ENCODE data around the gene ECHS1.

ECHS1 gene

DNA sequence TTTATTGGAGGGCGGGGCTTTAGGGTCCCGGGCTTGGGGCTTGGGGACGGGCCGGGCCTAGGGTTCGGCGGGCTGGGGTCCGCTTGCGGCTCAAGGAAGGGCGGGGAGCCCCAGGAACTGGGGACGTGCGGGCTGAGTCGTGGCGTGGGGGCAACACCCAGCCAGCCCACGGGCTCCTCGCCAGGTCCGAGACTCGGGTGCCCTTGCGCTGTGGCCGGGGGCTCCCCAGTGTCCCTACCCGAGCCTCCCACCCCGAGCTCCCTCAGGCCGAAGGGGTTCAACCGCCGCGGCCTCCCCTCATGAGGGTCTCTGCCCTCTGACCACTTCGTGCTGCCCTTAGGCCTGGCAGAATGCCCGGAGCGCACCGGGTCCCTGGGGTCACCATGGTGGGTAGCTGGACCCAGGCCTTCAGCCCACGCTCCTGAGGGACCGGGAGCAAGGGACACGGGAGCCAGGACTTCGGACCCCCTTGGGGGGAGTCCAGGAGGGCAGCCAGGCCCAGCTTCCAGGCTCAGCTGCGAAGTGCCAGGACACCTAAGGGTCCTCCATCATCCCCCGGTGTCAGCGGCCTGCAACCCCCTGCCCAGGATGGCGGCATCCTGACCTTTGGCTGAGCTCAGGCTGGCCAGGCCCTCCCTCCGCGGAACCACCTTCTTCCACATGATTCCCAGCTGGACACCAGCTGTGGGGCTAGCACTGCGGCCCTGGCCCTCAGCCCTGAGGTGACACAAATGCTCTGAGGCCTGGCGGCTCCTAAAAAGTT is 14.8 kb downstream of the ECHS1 start:
- no peak for DNase-seq (ENCODE audit: low read depth)

DNA sequence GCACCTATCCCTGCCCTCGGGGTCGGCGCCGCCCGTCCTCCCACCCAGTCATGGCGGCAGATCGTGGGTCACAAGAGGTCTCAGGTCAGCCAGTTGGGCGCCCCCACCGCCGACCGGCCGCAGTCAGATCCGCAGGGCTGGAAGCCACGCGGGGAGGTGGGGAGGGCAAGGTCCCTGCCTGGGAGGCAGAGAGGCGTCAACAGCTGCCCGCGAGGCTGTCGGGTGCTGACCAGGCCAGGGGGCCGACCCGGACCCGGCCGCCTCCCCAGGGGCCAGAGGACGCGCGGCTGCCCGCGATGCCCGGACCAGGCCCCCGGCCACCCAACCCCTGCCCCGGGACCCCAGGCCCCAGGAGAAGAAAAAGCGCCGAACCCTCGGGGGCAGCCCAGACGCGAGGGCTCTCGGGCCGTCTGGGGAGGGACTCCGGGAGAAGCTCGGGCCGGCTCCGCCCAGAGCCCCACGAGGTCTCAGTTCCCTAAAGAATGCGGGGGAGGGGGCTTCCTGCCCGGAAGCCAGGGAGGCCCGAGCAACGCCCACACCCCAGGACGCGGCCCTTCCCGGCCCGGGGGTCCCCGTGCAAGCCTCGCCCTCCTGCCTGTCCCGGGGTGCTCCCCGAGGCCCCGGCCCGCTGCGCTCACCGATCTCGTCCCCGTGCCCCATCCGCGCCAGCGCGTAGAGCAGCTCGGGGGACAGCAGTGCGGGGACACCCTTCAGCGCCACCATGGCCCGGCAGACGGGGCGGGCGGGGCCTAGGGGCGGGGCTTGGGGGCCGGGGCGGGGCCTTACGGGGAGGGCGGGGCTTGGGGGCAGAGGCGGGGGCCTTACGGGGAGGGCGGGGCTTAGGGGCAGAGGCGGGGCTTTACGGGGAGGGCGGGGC is 15.6 kb downstream of the ECHS1 start, which contains the start of gene FUOM:
FUOM (minus strand) TSS at position 735 of the 877 bp plus-strand sequence; CDS start at position 723, 12 bp downstream.
- DNase-seq (ENCODE audit: low read depth): peak; percentile 63

GRCh38 chr10:133356549-133357284 is 16.4 kb downstream of the ECHS1 start:
- no peak for DNase-seq (ENCODE audit: low read depth)

GRCh38 chr10:133355991-133356390 is 17.2 kb downstream of the ECHS1 start:
- no peak for DNase-seq (ENCODE audit: low read depth)

- DNase-seq (ENCODE audit: low read depth): no peak
Observed at GRCh38 chr10:133355266-133355665, 17.9 kb downstream of the ECHS1 start.

GRCh38 chr10:133354672-133355240 is 18.4 kb downstream of the ECHS1 start:
- DNase-seq (ENCODE audit: low read depth): no peak

DNA sequence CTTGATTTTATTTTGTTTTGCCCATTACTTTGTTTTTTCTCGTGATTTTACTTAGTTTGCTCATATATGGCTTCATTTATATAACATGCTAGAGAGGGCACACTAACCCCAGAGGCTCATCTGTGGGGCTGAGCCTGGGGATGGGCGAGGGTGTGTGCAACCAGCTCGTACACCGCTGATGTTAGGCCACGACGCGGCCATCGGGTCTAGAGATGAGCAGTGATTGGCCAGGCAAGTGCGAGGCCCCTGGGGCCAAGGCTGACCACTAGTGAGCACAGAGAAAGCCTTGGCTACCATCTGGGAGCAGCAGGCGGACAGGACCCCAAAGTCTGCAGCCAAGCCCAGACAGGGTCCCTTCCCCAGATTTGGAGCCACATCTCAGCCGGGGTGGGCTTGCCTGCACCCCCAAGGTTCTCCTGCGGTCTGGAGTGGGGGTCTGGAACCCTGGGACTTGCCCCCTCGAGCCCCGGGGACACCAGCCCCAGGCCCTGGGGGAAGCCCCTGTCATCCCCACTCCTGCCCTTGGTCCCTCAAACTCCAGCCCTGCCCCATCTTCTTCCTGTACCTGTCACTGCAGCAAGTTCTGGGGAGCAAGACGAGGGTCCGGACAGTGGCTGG is 19.1 kb downstream of the ECHS1 start:
- DNase-seq (ENCODE audit: low read depth): no peak

DNA sequence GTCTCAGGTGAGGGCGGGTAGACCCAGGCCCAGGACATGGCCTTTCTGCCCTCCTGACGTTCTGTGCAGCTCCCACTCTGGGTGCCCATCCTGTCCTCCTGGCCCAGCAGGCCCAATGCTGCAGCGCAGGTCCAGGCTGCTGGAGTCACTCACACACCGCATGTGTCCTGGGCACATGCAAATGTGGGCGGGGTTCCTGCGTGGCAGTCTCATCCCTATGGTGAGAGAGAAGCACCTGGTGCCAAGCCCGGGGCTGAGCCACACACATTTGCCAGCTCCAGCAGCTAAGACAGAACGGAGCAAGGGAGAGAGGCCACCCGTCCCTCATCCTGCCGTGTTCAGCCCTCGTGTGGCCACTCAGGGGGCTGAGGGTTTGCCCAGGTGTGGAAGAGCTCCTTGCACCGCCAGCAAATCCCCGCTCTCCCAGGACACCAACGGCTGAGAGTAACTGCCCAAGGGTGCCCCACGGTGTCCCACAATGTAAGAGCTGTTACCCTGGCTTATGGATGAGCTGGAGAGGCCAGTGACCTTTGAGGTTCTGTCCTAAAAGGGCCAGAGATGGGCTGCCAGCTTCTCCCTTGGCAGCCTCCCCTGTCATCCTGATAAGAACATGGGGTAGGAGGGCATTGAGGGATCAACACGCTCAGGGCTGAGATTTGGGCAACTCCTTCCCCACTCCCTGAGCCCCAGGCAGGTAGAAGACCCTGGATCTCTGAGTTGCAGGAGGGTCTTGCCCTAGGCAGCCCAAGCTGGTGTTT is 19.8 kb downstream of the ECHS1 start:
- DNase-seq (ENCODE audit: low read depth): no peak

DNA sequence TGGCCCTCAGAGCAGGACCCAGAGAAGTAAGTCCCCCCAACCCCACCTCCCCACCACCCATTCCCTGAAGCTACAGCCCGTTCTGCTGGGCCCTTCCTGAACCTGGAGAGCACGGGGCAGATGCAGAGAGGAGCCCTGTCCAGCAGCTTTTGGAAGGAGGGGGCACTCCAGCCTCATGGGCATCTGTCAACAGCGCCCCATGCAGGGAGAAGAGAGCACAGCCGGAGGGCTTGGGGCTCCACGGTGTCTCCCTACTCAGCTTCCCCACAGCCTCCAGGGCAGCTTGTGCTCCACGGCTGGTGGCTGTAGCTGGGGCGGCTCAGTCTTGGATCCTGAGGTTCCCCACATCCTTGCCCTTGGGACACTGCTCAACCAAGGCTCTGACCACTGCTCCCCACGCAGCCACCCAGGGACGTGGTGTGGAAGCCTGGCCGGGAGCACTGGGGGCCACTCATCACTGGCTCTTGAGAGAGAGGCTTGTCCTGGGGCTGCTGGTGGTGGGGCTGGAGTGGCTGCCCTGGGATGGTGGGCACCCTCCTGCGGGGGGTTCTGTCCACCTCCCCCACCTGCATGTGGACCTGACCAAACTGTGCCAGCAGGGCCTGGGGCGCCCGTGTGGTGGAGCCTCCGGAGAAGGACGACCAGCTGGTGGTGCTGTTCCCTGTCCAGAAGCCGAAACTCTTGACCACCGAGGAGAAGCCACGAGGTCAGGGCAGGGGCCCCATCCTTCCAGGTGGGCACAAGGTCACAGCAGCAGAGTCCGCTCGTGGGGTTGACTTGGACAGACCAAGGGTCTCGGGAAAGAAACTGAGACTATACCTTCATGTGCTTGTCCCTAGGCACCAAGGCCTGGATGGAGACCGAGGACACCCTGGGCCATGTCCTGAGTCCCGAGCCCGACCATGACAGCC is 21.5 kb downstream of the ECHS1 start:
- DNase-seq (ENCODE audit: low read depth): no peak

GRCh38 chr10:133350950-133351329 is 22.2 kb downstream of the ECHS1 start:
- no peak for DNase-seq (ENCODE audit: low read depth)

DNA sequence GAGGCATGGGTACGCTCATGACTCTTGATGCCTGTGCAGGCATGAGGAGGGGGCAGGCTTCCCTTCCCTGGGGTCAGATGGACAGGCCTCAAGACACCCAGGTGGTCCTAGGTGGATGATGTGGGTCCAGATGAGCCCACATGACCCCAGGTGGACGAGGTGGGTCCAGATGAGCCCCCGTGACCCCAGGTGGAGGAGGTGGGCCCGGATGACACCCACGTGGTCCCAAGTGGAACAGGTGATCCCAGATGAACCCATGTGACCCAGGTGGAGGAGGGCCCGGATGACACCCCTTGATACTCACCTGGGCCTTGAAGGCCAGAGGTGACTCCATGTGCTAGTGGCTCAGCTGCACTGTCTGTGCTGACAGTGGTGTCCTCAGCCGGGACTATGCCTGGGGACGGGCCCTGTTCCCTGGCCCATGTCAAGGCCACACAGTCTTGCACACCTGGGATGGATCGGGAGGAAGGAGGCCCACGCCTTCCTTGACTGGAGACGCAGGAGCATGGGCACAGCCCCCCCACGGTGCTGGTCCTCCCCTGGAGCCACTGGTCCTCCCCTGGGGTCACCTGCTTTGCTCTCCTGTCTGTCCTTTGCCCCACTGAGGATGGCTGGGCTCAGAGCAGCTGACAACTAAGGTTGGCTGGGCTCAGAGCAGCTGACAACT is 22.7 kb downstream of the ECHS1 start:
- DNase-seq (ENCODE audit: low read depth): no peak

DNA sequence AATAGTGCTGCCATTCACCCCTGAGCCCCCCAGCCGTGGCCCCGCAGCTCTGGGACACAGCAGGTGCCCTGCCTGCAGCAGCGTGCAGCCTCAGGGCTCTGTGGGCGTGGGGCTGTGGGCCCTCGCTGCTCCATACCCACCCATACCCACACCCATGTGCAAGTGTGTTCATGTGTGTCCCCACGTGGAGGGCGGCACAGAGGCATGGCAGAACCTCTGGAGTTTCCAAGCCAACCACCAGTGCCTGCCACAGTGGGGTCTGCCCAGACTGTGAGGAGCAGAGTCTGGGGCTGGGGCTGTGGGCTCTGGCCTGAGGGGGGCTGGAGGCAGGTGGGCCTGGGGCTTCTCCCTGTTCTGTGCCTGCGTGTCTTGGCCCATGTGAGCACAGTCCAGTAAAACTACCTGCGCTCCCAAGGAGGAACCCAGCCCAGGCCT is 23.6 kb downstream of the ECHS1 start:
- no peak for DNase-seq (ENCODE audit: low read depth)

- no peak for DNase-seq (ENCODE audit: low read depth)
Observed at GRCh38 chr10:133349160-133349568, 24.0 kb downstream of the ECHS1 start.

DNA sequence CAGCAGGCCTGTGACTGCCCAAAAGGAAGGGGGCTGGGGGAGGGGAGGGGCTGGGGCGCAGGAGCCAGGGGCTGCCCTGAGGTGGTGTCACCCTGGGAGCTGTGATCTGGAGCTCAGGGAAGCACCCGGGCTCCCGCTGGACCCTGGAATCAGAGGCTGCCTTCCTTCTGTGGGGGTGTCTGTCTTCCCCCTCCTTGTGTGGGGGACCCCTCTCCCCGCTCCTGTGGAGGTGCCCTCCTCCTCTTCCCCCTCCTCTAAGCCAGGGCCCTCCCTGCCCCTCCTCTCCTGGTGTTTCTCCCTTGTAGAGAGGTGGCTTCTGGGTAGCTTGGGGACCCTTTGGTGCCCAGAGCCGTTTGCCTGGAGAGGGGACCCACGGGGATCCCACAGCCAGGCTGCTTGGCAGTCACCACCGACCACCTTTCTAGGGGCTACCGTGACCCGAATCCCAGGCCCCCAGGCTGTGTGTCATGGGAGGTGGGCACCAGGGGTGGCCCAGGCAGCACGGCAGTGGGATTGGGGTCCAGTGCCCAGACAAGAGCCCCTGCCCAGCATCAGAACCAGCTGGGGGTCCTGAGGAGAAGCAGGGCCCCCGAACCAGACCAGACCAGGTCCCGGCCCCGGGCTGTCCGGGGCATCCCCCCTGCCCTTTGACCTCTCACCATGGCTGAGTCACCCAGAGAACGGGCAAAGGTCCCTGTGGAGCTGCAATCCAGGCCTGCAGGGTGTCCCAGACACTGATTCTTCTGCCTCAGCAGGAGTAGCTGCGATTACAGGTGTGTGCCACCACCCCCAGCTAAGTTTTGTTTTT is 25.2 kb downstream of the ECHS1 start:
- no peak for DNase-seq (ENCODE audit: low read depth)

DNA sequence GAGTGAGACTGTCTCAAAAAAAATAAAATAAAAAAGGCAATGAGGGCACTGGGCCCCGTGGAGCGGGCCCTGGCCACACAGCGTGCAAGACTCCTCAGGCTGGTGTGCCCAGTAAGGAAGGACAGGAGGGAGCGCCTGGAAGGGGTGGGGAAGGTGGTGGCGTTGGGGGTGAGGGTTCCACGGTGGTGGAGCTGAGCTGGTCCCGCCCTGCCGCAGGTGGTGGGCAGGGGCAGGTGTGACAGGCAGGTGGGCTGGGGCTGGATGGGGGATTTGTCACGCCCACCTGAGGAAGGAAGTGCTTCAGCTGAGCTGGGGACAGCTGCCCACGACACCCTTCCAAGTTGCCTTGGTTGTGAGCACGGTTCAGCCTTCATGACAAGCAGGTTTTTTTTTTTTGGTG is 26.7 kb downstream of the ECHS1 start:
- DNase-seq (ENCODE audit: low read depth): no peak

- DNase-seq (ENCODE audit: low read depth): no peak
Observed at GRCh38 chr10:133344236-133344635, 28.9 kb downstream of the ECHS1 start.

DNA sequence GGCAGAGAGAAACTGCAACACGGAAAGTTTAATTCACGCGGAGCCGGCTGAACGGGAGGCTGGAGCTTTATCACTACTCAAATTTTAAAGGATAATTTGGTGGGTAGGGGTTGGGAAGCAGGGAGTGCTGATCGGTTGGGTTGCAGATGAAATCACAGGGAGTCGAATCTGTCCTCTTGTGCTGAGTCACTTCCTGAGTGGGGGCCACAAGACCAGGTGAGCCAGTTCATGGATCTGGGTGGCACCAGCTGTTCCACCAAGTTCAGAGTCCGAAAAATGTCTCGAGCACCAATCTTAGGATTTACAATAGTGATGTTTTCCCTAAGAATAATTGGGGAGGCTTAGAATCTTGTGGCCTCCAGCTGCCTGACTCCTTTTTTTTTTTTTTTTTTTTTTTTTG is 29.6 kb downstream of the ECHS1 start:
- DNase-seq (ENCODE audit: low read depth): no peak

DNA sequence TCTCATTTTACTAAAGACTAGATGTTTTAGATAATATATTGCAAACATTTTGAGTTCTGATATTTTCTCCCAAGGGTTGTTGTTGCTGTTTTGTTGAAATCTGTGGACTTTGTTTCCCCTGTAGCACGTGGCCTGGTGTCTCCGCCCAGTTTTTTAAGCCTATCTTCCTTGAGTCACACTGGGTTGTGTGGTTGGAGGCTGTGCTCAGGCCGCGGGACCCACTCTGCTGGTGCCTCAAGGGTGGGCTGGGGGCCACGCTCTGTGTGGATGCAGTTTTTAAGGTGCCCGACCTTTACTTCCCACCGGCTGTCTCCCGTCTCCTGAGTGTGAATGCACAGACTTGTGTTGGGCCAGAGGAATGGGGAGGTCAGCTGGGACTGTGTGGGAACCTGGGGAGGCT is 30.2 kb downstream of the ECHS1 start:
- DNase-seq (ENCODE audit: low read depth): no peak

Data from activated T-cell treated with anti-CD3 and anti-CD28 coated beads for 24 hours (primary cell).